Measurements from ENCODE around the gene RALGPS1. TPM values are rescaled to one million over a fixed set of nuclear protein-coding genes. Genes with fewer than 3 reads are reported as not detected.

The RALGPS1 gene
- total RNA-seq, 1 experiment from 2014 or later, result 18.6 TPM

DNA sequence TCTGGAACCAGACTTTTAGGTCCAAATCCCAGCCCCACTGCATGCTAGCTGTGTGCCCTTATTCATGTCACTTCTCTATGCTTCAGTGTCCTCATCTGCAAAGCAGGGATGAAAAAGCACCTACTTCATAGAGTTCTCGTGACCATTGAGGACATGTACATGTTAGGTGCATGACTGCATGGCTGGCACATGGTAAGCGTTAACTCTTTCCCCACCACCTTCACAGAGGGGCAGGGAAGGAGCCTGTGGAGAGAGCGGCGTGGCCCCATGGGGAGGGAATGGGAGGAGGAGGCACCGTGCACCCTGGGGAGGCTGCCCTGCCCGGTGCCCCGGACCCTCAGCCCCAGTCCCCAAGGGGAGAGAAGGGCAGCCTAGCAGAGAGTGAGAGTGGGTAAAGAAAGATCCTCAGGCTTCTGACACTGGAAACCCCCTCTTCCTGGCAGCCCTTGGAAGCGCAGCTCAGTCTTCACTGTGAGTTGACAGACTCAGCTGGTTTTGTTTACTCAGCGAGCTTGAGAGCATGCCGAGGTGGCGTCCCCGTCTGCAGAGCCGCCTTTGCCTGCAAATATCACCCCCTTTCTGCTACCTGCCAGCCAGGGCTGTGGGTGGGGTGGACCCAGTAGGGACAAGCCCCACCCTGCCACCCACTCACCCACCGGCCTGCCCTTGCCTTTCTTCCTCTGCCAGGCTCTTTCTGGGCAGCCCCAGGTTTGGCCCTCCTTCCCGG lies 218.5 kb downstream of the RALGPS1 start:
- Histone ChIP-seq H2AK5ac (ENCODE audit: insufficient read length, low read length) (no peak overlapping the region), H4K91ac (ENCODE audit: insufficient read length, low read depth, low read length) (no peak overlapping the region), H2BK12ac (ENCODE audit: insufficient read length, low read depth, low read length) (no peak overlapping the region), H2BK20ac (ENCODE audit: low read depth, low read length, poor library complexity, severe bottlenecking) (no peak overlapping the region), H3T11ph (ENCODE audit: low read length) (no peak overlapping the region), H3K4ac (ENCODE audit: low read depth, low read length) (no peak overlapping the region), H4K8ac (replicated peaks; ENCODE audit: insufficient read length, low read depth, low read length) (no peak overlapping the region), H3K56ac (ENCODE audit: insufficient read length, low read depth, low read length) (no peak overlapping the region), H3K23me2 (ENCODE audit: insufficient read length, low read depth, low read length, poor library complexity, severe bottlenecking) (no peaks in the 10 kb centered on the region), H3K27ac (ENCODE audit: insufficient read length, low read depth, low read length) (no peak overlapping the region), H3K27me3 (ENCODE audit: insufficient read depth, low read length) (no peaks in the 10 kb centered on the region), H3K23ac (ENCODE audit: insufficient read length, low read depth, low read length) (no peak overlapping the region), H4K20me1 (ENCODE audit: control insufficient read depth, insufficient read depth, insufficient read length) (no peaks in the 10 kb centered on the region), H3K4me1 (ENCODE audit: insufficient read depth, low read length) (peaks cover 2% of the 10 kb centered on the region; the same call in 1 of the 2 replicates), H2BK15ac (ENCODE audit: low read depth, low read length) (no peak overlapping the region), H3K9ac (ENCODE audit: extremely low read depth, insufficient read length, low read length) (no peak overlapping the region), H3K18ac (ENCODE audit: insufficient read length, low read depth, low read length) (no peak overlapping the region), H2BK5ac (ENCODE audit: insufficient read length, low read length) (no peak overlapping the region), H2BK120ac (ENCODE audit: low read depth, low read length, poor library complexity, severe bottlenecking) (no peak overlapping the region), H3K79me1 (ENCODE audit: insufficient read depth, low read depth, low read length, poor library complexity, severe bottlenecking) (no peaks in the 10 kb centered on the region), H3K79me2 (ENCODE audit: insufficient read depth, low read length) (no peaks in the 10 kb centered on the region), H3K4me2 (ENCODE audit: insufficient read depth, insufficient read length, low read length) (no peak overlapping the region), H4K5ac (ENCODE audit: insufficient read length, low read depth, low read length) (no peak overlapping the region), H3K14ac (ENCODE audit: insufficient read depth, low read length) (0 out of 2 replicates have a peak overlapping the region, but pooled peaks have one; percentile 4), H3K9me3 (ENCODE audit: control insufficient read depth, low read depth, low read length) (no peaks in the 10 kb centered on the region), H2AFZ (ENCODE audit: low read length) (no peak overlapping the region)
- Mint-ChIP-seq H3K27ac (peak overlapping the region in 1 of 3 experiments; percentile 72; a peak in 1 of 7 replicates), H3K36me3 (ENCODE audit: insufficient read depth in 1 of 3, low read depth in 3 of 3) (no peaks in the 10 kb centered on the region), H3K27me3 (ENCODE audit: low read depth) (no peaks in the 10 kb centered on the region), H3K4me3 (peak overlapping the region in 1 of 2 experiments; percentile 28; a peak in 1 of 5 replicates), H3K4me1 (peaks cover 36 to 51% of the 10 kb centered on the region in 2 experiments), H3K9me3 (no peaks in the 10 kb centered on the region)
- TF ChIP-seq, protein P1, sequence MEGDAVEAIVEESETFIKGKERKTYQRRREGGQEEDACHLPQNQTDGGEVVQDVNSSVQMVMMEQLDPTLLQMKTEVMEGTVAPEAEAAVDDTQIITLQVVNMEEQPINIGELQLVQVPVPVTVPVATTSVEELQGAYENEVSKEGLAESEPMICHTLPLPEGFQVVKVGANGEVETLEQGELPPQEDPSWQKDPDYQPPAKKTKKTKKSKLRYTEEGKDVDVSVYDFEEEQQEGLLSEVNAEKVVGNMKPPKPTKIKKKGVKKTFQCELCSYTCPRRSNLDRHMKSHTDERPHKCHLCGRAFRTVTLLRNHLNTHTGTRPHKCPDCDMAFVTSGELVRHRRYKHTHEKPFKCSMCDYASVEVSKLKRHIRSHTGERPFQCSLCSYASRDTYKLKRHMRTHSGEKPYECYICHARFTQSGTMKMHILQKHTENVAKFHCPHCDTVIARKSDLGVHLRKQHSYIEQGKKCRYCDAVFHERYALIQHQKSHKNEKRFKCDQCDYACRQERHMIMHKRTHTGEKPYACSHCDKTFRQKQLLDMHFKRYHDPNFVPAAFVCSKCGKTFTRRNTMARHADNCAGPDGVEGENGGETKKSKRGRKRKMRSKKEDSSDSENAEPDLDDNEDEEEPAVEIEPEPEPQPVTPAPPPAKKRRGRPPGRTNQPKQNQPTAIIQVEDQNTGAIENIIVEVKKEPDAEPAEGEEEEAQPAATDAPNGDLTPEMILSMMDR (conservative IDR thresholded peaks at IDR 0.05), result no peak
- DNase-seq, result peak; percentile 50
- no CpG with 5 or more reads among the region's 15 CpGs for WGBS (ENCODE audit: extremely low coverage, insufficient read length, low lambda C conversion rate)

Measured in H9 (cell line).